Aorta (tissue), 5 donors: ENCODE measurements around the gene AUTS2. TPM values are rescaled to one million over a fixed set of nuclear protein-coding genes. Genes with fewer than 3 reads are reported as not detected.
"Not testable (repeated sequence)": the region's sequence is repeated elsewhere in the genome, so short reads cannot be mapped to it uniquely, and the experiment has no call there.

Source experiments
- ATAC-seq: fragments of 200-7000 bp; cut with Tn5 transposase; one replicate; pipeline ENCODE4 v1.9.1; 2022; ENCODE audit warnings: moderate library complexity; ENCODE audit not compliant: low FRiP score
- DNase-seq, 2 donors: peaks; one replicate each; pipeline ENCODE4 v3.0.0-alpha.2; 2020
- H3K27ac ChIP-seq, 2 donors: one replicate each; pipeline ENCODE4 v1.5.1; 2013; ENCODE audit warnings: low read length in 2 of 2, mild to moderate bottlenecking in 2 of 2, moderate library complexity in 2 of 2, control low read depth in 1 of 2, inconsistent platforms in 1 of 2, low read depth in 1 of 2
- H3K27me3 ChIP-seq, 2 donors: one replicate each; pipeline ENCODE4 v1.6.1; 2013; ENCODE audit warnings: control low read depth in 1 of 2, low read length in 1 of 2, mild to moderate bottlenecking in 1 of 2, moderate library complexity in 1 of 2; ENCODE audit not compliant: insufficient read depth in 2 of 2, control insufficient read depth in 1 of 2
- H3K36me3 ChIP-seq, 2 donors: one replicate each; pipeline ENCODE4 v1.6.1; 2013; ENCODE audit warnings: control low read depth in 1 of 2, low read length in 1 of 2, mild to moderate bottlenecking in 1 of 2; ENCODE audit not compliant: insufficient read depth in 2 of 2, control insufficient read depth in 1 of 2
- H3K4me1 ChIP-seq, 2 donors: one replicate each; pipeline ENCODE4 v1.6.1; 2013; ENCODE audit warnings: low read length in 2 of 2, control low read depth in 1 of 2, mild to moderate bottlenecking in 1 of 2, moderate library complexity in 1 of 2; ENCODE audit not compliant: insufficient read depth in 2 of 2, control insufficient read depth in 1 of 2
- H3K4me3 ChIP-seq, 2 donors: one replicate each; pipeline ENCODE4 v1.5.1; 2013; ENCODE audit warnings: low read length in 2 of 2, control low read depth in 1 of 2, mild to moderate bottlenecking in 1 of 2
- H3K9me3 ChIP-seq: one replicate; pipeline ENCODE4 v1.6.1; 2013; ENCODE audit warnings: mild to moderate bottlenecking, low read length; ENCODE audit not compliant: control insufficient read depth
- WGBS, 2 donors: extraction: QIAGEN DNeasy Blood & Tissue Kit; methylation state at CpG; one replicate each; pipeline ENCODE4 v1.1.7; 2013; 5-methylcytosine and 5-hydroxymethylcytosine counted together
- intact Hi-C, 2 donors: fragments of 100-400 bp; cut with DNase I; formaldehyde crosslinking; loops; one replicate each; pipeline versions ENCODE4 v1.14.2 to v1.15.0; 2022
- polyA plus RNA-seq, 2 donors: library from polyadenylated mRNA; stranded (reverse); fragments of 200-250 nt; gene quantifications; one replicate each; pipeline ENCODE4 v1.2.3, GENCODE V29; 2013
- total RNA-seq, 2 donors: library from RNA; stranded (reverse); fragmentation: NEBNext Ultra II Directional; extraction: Animal tissue kit (Norgen Biotek cat#: 25700); gene quantifications; one replicate each; pipeline ENCODE4 v1.2.1, GENCODE V29; 2021
- donor health status: healthy with polysubstance abuse.
- donor health status: Bipolar disorder and iron deficiency.
- donor health status: DM: no; HTN: no; CAD: no.
- donor health status: DM: no; HTN: no; CAD: no.
- donor health status: DM: yes; HTN: yes; CAD: no.

The AUTS2 gene
- total and polyA plus RNA-seq, 4 donors = 3.9 to 102 (median 57.0) TPM

GRCh38 chr7:70259502-70259901, 661.2 kb downstream of the AUTS2 start:
- 0 to 11% methylated on average over 1 of the region's 1 CpG for WGBS, 2 donors
- no peaks in the 10 kb centered on the region for H3K27me3 ChIP-seq
- H3K9me3 ChIP-seq = no peaks in the 10 kb centered on the region
- no peaks in the 10 kb centered on the region for H3K36me3 ChIP-seq
- peak; percentile 54 to 73 for DNase-seq
- peak overlapping the region in 1 of 2 donors; percentile 40 for H3K27ac ChIP-seq
- peaks cover 2 to 5% of the 10 kb centered on the region in 2 donors for H3K4me1 ChIP-seq
- intact Hi-C loops = no loop called here
- H3K4me3 ChIP-seq = no peak overlapping the region
- ATAC-seq = peak; percentile 76

GRCh38 chr7:70263471-70264255, 665.4 kb downstream of the AUTS2 start:
- H3K4me1 ChIP-seq = peaks cover 2 to 3% of the 10 kb centered on the region in 2 donors
- H3K27ac ChIP-seq = no peak overlapping the region
- DNase-seq = no peak
- no peak overlapping the region for H3K4me3 ChIP-seq
- no peak for ATAC-seq
- H3K9me3 ChIP-seq = no peaks in the 10 kb centered on the region
- intact Hi-C loops = no loop called here
- H3K36me3 ChIP-seq = no peaks in the 10 kb centered on the region
- no peaks in the 10 kb centered on the region for H3K27me3 ChIP-seq
- 83 to 89% methylated on average over 7 of the region's 7 CpGs for WGBS, 2 donors

DNA sequence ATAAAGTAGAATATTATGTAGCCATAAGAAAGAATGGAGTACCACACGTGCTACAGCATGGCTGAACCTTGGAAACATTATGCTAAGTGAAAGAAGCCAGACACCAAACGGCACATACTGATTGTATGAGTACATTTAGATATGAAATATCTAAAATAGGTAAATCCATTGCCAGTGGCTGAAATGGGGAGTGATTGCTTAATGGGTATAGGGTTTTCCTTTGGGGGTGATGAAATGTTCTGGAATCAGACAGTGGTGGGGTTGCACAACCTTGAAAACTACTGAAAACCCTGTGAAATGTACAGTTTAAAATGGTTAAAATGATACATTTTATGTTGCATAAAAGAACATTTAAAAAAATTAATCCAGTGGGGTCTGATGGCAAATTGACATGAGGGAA, 667.9 kb downstream of the AUTS2 start:
- Histone ChIP-seq H3K4me1 (no peaks in the 10 kb centered on the region), H3K27me3 (no peaks in the 10 kb centered on the region), H3K4me3 (no peak overlapping the region), H3K27ac (no peak overlapping the region), H3K36me3 (no peaks in the 10 kb centered on the region), H3K9me3 (no peaks in the 10 kb centered on the region)
- no peak for ATAC-seq
- DNase-seq = no peak
- 86 to 87% methylated on average over 2 of the region's 2 CpGs for WGBS, 2 donors
- intact Hi-C loops = no loop called here

- Histone ChIP-seq H3K36me3 (no peaks in the 10 kb centered on the region), H3K27me3 (no peaks in the 10 kb centered on the region), H3K9me3 (no peaks in the 10 kb centered on the region), H3K4me3 (no peak overlapping the region), H3K27ac (no peak overlapping the region), H3K4me1 (no peaks in the 10 kb centered on the region)
- DNase-seq (no peak), ATAC-seq (no peak)
- WGBS, 2 donors = 89 to 90% methylated on average over 5 of the region's 5 CpGs
- intact Hi-C loops = no loop called here
These were observed 669.3 kb downstream of the AUTS2 start for GRCh38 chr7:70267381-70268120.

DNA sequence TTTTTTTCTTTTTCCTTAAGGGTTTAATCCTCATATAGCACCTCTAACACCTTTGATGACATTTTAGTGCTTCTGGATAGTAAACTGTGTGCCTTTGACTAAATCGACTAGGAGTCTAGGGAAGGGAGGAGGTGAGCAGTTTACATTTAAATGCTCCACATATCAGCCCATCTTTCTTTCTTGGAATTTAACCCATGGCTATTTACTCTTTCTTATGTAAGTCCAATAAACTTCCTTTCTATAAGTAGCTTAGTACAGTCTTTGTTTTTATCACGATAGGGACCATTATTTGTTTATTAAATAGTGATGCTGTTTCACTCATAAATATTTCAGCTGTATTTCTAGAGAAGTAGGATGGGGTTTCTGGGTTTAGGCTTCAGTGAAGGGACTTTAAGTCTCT, 669.9 kb downstream of the AUTS2 start:
- H3K27me3 ChIP-seq = no peaks in the 10 kb centered on the region
- no peaks in the 10 kb centered on the region for H3K36me3 ChIP-seq
- H3K9me3 ChIP-seq = no peaks in the 10 kb centered on the region
- ATAC-seq (no peak), DNase-seq (no peak)
- H3K4me1 ChIP-seq = no peaks in the 10 kb centered on the region
- H3K27ac ChIP-seq = no peak overlapping the region
- WGBS, 2 donors = 70 to 78% methylated on average over 2 of the region's 2 CpGs
- intact Hi-C loops = no loop called here
- no peak overlapping the region for H3K4me3 ChIP-seq

DNA sequence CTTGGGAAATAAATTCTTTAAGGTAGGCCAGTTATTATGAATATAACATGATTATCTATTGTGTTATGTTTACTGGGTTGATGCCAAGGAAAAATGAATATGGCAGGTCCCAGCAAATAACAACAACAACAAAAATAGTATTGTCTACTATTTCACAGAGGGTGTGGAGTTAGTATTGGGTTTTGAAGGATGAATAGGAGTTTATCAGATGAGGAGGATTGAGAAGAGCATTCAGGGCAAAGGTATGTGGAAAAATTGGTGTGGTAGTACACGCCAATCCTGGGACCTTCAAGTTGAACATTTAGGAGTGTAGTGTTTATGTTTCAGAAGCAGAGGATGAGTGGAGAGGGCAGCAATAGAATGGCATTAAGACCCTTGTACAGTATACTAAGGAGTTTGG, 671.9 kb downstream of the AUTS2 start:
- intact Hi-C loops = no loop called here
- Histone ChIP-seq H3K27ac (no peak overlapping the region), H3K4me1 (no peaks in the 10 kb centered on the region), H3K36me3 (no peaks in the 10 kb centered on the region), H3K27me3 (no peaks in the 10 kb centered on the region), H3K9me3 (no peaks in the 10 kb centered on the region), H3K4me3 (no peak overlapping the region)
- WGBS, 2 donors = 99 to 100% methylated on average over 1 of the region's 1 CpG
- DNase-seq (no peak), ATAC-seq (no peak)

DNA sequence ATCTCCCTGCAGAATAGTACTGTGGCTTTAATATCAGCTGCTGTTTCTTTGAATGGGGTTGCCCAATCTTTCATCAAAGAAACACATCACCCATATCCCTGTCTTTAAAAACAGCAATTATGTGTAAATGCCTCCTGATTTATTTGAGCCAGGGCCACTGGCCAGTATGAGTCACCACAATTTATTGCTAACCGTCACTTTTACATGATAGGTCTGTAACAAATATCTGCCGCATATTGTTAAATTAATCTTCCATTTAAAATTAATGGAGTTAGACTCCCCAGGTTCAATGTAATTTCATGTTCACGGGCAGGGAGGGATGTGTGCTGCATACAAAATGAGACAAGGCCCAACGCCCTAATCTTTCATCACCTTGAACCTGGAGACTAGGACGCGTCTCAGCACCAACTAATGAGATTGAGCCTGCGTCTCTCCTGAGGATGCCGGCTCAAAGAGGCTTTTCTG, 673.4 kb downstream of the AUTS2 start:
- Histone ChIP-seq H3K9me3 (no peaks in the 10 kb centered on the region), H3K36me3 (no peaks in the 10 kb centered on the region), H3K4me3 (no peak overlapping the region), H3K27ac (no peak overlapping the region), H3K4me1 (no peaks in the 10 kb centered on the region), H3K27me3 (no peaks in the 10 kb centered on the region)
- DNase-seq (no peak), ATAC-seq (no peak)
- 86 to 92% methylated on average over 8 of the region's 8 CpGs for WGBS, 2 donors
- intact Hi-C loops = no loop called here

DNA sequence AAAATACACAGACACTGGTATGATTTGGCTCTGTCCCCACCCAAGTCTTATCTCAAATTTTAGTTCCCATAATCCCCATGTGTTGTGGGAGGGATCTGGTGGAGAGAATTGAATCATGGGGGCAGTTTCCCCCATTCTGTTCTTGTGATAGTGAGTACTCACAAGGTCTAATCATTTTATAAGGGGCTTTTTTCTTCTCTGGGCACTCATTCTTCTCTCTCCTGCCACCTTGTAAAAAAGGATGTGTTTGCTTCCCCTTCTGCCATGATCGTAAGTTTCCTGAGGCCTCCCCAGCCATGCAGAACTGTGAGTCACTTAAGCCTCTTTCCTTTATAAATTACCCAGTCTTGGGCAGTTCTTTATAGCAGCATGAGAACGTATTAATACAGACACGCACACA, 677.3 kb downstream of the AUTS2 start:
- H3K9me3 ChIP-seq, H3K4me3 ChIP-seq, H3K27me3 ChIP-seq, H3K4me1 ChIP-seq, H3K27ac ChIP-seq, H3K36me3 ChIP-seq, ATAC-seq, DNase-seq, intact Hi-C loops: not testable (repeated sequence)
- 93 to 95% methylated on average over 3 of the region's 3 CpGs for WGBS, 2 donors

DNA sequence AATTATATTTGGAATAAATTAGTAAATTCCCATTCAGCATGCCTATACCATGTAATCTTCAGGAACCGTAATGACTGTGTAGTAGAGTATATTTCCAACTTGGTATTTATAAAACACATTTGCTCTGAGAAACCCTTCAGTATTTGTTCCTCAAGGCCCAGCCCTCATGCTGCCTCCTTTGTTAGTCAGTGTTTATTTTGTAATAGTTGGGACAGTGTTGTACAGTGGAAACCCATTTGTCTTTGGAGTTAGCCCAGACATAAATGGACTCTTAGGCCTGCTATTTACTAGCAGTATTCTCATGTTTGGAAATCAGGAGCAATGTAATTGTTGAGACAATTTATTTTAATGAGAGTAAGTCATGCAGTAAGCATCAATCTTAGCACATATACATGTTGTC, 686.9 kb downstream of the AUTS2 start:
- 95 to 100% methylated on average over 1 of the region's 1 CpG for WGBS, 2 donors
- no peaks in the 10 kb centered on the region for H3K4me1 ChIP-seq
- H3K27ac ChIP-seq = no peak overlapping the region
- H3K4me3 ChIP-seq = no peak overlapping the region
- no peaks in the 10 kb centered on the region for H3K9me3 ChIP-seq
- no peak for ATAC-seq
- no peaks in the 10 kb centered on the region for H3K27me3 ChIP-seq
- no peak for DNase-seq
- intact Hi-C loops = no loop called here
- H3K36me3 ChIP-seq = no peaks in the 10 kb centered on the region
